Measurements from ENCODE around the gene ASF1B. TPM values are rescaled to one million over a fixed set of nuclear protein-coding genes. Genes with fewer than 3 reads are reported as not detected.

Gene ASF1B
- total RNA-seq, 2 experiments from 2014 or later = 143 to 202 TPM

- peaks cover 21% of the 10 kb centered on the region for H3K4me1 ChIP-seq (ENCODE audit: insufficient read depth, low read length, poor library complexity, severe bottlenecking)
- POLR2A ChIA-PET = interaction anchor here (0.6 to 1.0 kb wide), 2 partner anchors 42 to 341 kb away, joined by 3 to 6 read pairs; no protein-coding TSS in a partner anchor
- peak overlapping the region; percentile 89 for H3K27ac ChIP-seq (ENCODE audit: low read depth, low read length, poor library complexity, severe bottlenecking)
- TF ChIP-seq EZH2phosphoT487 (IDR thresholded peaks at IDR 0.05; ENCODE audit: borderline replicate concordance, low read depth, low read length) = no peak
- TF ChIP-seq, protein P1, sequence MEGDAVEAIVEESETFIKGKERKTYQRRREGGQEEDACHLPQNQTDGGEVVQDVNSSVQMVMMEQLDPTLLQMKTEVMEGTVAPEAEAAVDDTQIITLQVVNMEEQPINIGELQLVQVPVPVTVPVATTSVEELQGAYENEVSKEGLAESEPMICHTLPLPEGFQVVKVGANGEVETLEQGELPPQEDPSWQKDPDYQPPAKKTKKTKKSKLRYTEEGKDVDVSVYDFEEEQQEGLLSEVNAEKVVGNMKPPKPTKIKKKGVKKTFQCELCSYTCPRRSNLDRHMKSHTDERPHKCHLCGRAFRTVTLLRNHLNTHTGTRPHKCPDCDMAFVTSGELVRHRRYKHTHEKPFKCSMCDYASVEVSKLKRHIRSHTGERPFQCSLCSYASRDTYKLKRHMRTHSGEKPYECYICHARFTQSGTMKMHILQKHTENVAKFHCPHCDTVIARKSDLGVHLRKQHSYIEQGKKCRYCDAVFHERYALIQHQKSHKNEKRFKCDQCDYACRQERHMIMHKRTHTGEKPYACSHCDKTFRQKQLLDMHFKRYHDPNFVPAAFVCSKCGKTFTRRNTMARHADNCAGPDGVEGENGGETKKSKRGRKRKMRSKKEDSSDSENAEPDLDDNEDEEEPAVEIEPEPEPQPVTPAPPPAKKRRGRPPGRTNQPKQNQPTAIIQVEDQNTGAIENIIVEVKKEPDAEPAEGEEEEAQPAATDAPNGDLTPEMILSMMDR (conservative IDR thresholded peaks at IDR 0.05; ENCODE audit: low read length) = peak; percentile 33; the same call in 1 of the 2 replicates
- intact Hi-C loops (cut with micrococcal nuclease; ENCODE audit: unreplicated experiment) = loop anchor here (1.0 kb wide), 1 partner anchor 44 kb away; the partner anchor contains the start of gene ASF1B
- H3K9me3 ChIP-seq (ENCODE audit: low read length) = peaks cover 9% of the 10 kb centered on the region
- H4K20me1 ChIP-seq (ENCODE audit: insufficient read depth, low read length) = peaks cover 9% of the 10 kb centered on the region; the same call in 1 of the 2 replicates
- DNase-seq (ENCODE audit: low spot score) = peak; percentile 63
- H3K9me2 ChIP-seq (ENCODE audit: insufficient read depth, low read length) = no peaks in the 10 kb centered on the region
- H3K4me3 ChIP-seq (ENCODE audit: low read depth, low read length, poor library complexity, severe bottlenecking) = peak overlapping the region; percentile 80
- peaks cover 15% of the 10 kb centered on the region; the same call in 1 of the 2 replicates for H3K79me2 ChIP-seq (ENCODE audit: insufficient read depth, low read depth, low read length)
- H3K4me2 ChIP-seq (ENCODE audit: low read length) = peak overlapping the region; percentile 84
- TSS peak; percentile 61 for BruUV-seq (replicated peaks)
- H3K36me3 ChIP-seq (ENCODE audit: insufficient read depth, low read length) = peaks cover 30% of the 10 kb centered on the region
- CTCF ChIA-PET (ENCODE audit: unreplicated experiment) = interaction anchor here (0.6 to 0.8 kb wide), 2 partner anchors 44 to 119 kb away, joined by 3 to 4 read pairs; partner anchors contain the start of gene ASF1B
- H2AFZ ChIP-seq (ENCODE audit: low read length) = peak overlapping the region; percentile 65
These were observed 44.5 kb downstream of the ASF1B start for GRCh38 chr19:14091813-14092462.

DNA sequence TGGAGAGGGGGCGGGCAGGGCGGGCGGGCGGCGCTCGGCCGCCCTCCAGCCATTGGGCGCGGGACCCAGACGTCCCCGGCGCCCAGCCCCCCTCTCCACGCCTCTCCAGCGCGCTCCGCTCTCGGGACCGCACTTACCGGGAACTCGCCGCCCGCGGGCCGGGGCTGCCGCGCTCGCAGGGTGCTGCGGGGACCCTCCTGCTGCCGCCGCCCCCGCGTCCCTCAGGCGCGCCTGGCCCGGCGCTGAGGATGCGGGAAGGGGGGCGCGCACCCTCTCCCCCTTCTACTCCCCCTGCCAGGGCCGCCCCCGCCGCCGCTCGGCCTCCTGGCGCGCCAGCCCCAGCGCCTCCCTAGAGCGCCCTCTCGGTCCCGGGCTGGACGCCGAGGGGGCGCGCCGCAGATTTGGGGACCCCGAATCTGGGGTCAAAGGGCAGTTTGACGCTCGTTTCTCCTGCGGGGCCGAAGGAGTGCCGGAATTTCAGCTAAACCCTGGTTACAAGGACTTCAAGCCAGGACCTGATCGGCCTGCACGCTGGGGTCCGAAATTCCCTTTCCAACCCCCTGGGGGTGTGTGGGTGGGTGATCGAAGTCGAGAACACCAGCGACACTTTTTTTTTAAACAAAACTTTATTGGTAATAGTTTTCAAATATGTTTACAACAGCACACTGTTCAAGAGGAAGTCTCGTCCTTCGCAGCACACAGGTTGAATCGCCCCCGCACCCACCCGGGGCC, 45.1 kb downstream of the ASF1B start:
- peak overlapping the region; percentile 84 for H3K4me2 ChIP-seq (ENCODE audit: low read length)
- H4K20me1 ChIP-seq (ENCODE audit: insufficient read depth, low read length) = peaks cover 9% of the 10 kb centered on the region; the same call in 1 of the 2 replicates
- H3K4me1 ChIP-seq (ENCODE audit: insufficient read depth, low read length, poor library complexity, severe bottlenecking) = peaks cover 21% of the 10 kb centered on the region
- H2AFZ ChIP-seq (ENCODE audit: low read length) = peak overlapping the region; percentile 65
- peak overlapping the region; percentile 80 for H3K4me3 ChIP-seq (ENCODE audit: low read depth, low read length, poor library complexity, severe bottlenecking)
- peak overlapping the region; percentile 89 for H3K27ac ChIP-seq (ENCODE audit: low read depth, low read length, poor library complexity, severe bottlenecking)
- POLR2A ChIA-PET = interaction anchor here (1.0 kb wide), 1 partner anchor 43 kb away, joined by 3 read pairs; no protein-coding TSS in a partner anchor
- no peak for TF ChIP-seq EZH2phosphoT487 (IDR thresholded peaks at IDR 0.05; ENCODE audit: borderline replicate concordance, low read depth, low read length)
- TF ChIP-seq, protein P1 (conservative IDR thresholded peaks at IDR 0.05; ENCODE audit: low read length) = peak; percentile 79
- CTCF ChIA-PET (ENCODE audit: unreplicated experiment) = interaction anchor here (0.6 to 0.8 kb wide), 2 partner anchors 45 to 119 kb away, joined by 3 to 4 read pairs; partner anchors contain the start of gene ASF1B
- peaks cover 15% of the 10 kb centered on the region; the same call in 1 of the 2 replicates for H3K79me2 ChIP-seq (ENCODE audit: insufficient read depth, low read depth, low read length)
- DNase-seq (ENCODE audit: low spot score) = peak; percentile 83
- no peaks in the 10 kb centered on the region for H3K9me2 ChIP-seq (ENCODE audit: insufficient read depth, low read length)
- BruUV-seq (replicated peaks) = TSS peak; percentile 87
- H3K36me3 ChIP-seq (ENCODE audit: insufficient read depth, low read length) = peaks cover 37% of the 10 kb centered on the region
- intact Hi-C loops (cut with micrococcal nuclease; ENCODE audit: unreplicated experiment) = loop anchor here (1.0 kb wide), 1 partner anchor 45 kb away; the partner anchor contains the start of gene ASF1B
- peaks cover 9% of the 10 kb centered on the region for H3K9me3 ChIP-seq (ENCODE audit: low read length)
